PC-3 (cell line): ENCODE data around the gene IQSEC1. TPM values are rescaled to one million over a fixed set of nuclear protein-coding genes. Genes with fewer than 3 reads are reported as not detected.

ENCODE experiments used
- ATAC-seq: fragments of 200-7000 bp; cut with Tn5 transposase; 2 replicates; pipeline ENCODE4 v1.9.1; 2020; ENCODE audit warnings: mild to moderate bottlenecking, moderate library complexity
- BruUV-seq: library from RNA; stranded (reverse); fragments of 400-500 nt; replicated peaks from 2 replicates; lab custom pipeline; 2021; lab: Mats Ljungman, UMichigan
- CTCF ChIA-PET: fragments of 300-600 bp; sonication (Branson Sonifier 250); formaldehyde crosslinking; loops from one replicate; lab custom pipeline; 2022; ENCODE audit warnings: antibody characterized with exemption; lab: Charles Lee
- POLR2A ChIA-PET: fragments of 300-600 bp; sonication (Branson Sonifier 250); formaldehyde crosslinking; loops from one replicate; lab custom pipeline; 2022; ENCODE audit warnings: antibody characterized with exemption; ENCODE audit not compliant: unreplicated experiment; lab: Charles Lee
- DNase-seq: peaks from one replicate; pipeline ENCODE4 v3.0.0-alpha.2; 2015
- H2AFZ ChIP-seq: fragments of 300-600 bp; sonication (generic); 2 replicates; pipeline ENCODE4 v1.6.0; 2016; ENCODE audit warnings: antibody characterized with exemption, low read length
- H3F3A ChIP-seq: fragments of 300-600 bp; sonication (generic); one replicate; pipeline ENCODE4 v1.6.0; 2017; ENCODE audit warnings: antibody characterized with exemption, low read length, control low read depth, mild to moderate bottlenecking; ENCODE audit not compliant: unreplicated experiment
- H3K27ac ChIP-seq: fragments of 300-600 bp; sonication (generic); 2 replicates; pipeline ENCODE4 v1.5.1; 2016; ENCODE audit warnings: mild to moderate bottlenecking, low read length
- H3K27me3 ChIP-seq: fragments of 300-600 bp; sonication (generic); 2 replicates; pipeline ENCODE4 v1.6.1; 2016; ENCODE audit warnings: low read length, mixed read lengths
- H3K36me3 ChIP-seq: fragments of 300-600 bp; sonication (generic); 2 replicates; pipeline ENCODE4 v1.6.1; 2016; ENCODE audit warnings: low read depth, mixed run types, low read length, mixed read lengths
- H3K4me1 ChIP-seq: fragments of 300-600 bp; sonication (generic); 2 replicates; pipeline ENCODE4 v1.5.1; 2016; ENCODE audit warnings: low read length; ENCODE audit not compliant: insufficient read depth
- H3K4me2 ChIP-seq: fragments of 300-600 bp; sonication (generic); 2 replicates; pipeline ENCODE4 v1.6.0; 2016; ENCODE audit warnings: low read length
- H3K4me3 ChIP-seq: fragments of 300-600 bp; sonication (generic); 2 replicates; pipeline ENCODE4 v1.5.1; 2016; ENCODE audit warnings: mild to moderate bottlenecking, low read length, mixed read lengths
- H3K79me2 ChIP-seq: fragments of 300-600 bp; sonication (generic); 2 replicates; pipeline ENCODE4 v1.6.1; 2017; ENCODE audit warnings: low read length, mixed read lengths
- H3K9ac ChIP-seq: fragments of 300-600 bp; sonication (generic); 2 replicates; pipeline ENCODE4 v1.6.0; 2016; ENCODE audit warnings: mild to moderate bottlenecking, low read length
- H3K9me2 ChIP-seq: fragments of 300-600 bp; sonication (generic); replicated peaks from 2 replicates; pipeline ENCODE4 v1.6.1; 2016; ENCODE audit warnings: mixed run types, low read length, mixed read lengths
- H3K9me3 ChIP-seq: fragments of 300-600 bp; sonication (generic); 2 replicates; pipeline ENCODE4 v1.6.1; 2016; ENCODE audit warnings: low read length, mixed read lengths
- H4K20me1 ChIP-seq: fragments of 300-600 bp; sonication (generic); 2 replicates; pipeline ENCODE4 v1.6.1; 2016; ENCODE audit warnings: low read length, mixed read lengths
- CTCF ChIP-seq: fragments of 300-600 bp; sonication (generic); conservative IDR thresholded peaks from 2 replicates; pipeline ENCODE4 v1.5.1; 2017; ENCODE audit warnings: antibody characterized with exemption, low read depth, mild to moderate bottlenecking, low read length
- EZH2 ChIP-seq: fragments of 300-600 bp; sonication (generic); IDR thresholded peaks from one replicate; pipeline ENCODE4 v1.6.1; 2017; ENCODE audit warnings: antibody characterized with exemption, mild to moderate bottlenecking, low read length; ENCODE audit not compliant: unreplicated experiment
- EZH2phosphoT487 ChIP-seq: fragments of 300-600 bp; sonication (generic); IDR thresholded peaks from 2 replicates; pipeline ENCODE4 v1.6.1; 2018; ENCODE audit warnings: mild to moderate bottlenecking, antibody characterized with exemption, low read length, borderline replicate concordance
- intact Hi-C: fragments of 100-400 bp; cut with micrococcal nuclease; formaldehyde crosslinking; loops from 2 replicates; pipeline ENCODE4 v1.9.0; 2023
- total RNA-seq: library from RNA; depleted of rRNA; stranded (reverse); fragments of >200 nt; gene quantifications from 2 replicates; pipeline ENCODE4 v1.2.3, GENCODE V29; 2014

IQSEC1 gene
- total RNA-seq, 1 experiment from 2014 or later, result 37.9 TPM

- Histone ChIP-seq H3K4me1 (peaks cover 27% of the 10 kb centered on the region), H3K79me2 (peaks cover 70% of the 10 kb centered on the region), H3K27me3 (no peaks in the 10 kb centered on the region), H3K36me3 (no peaks in the 10 kb centered on the region), H3K27ac (no peak overlapping the region), H3K4me2 (no peak overlapping the region), H3K9me2 (no peaks in the 10 kb centered on the region), H3K4me3 (no peak overlapping the region), H3K9me3 (no peaks in the 10 kb centered on the region), H3K9ac (no peak overlapping the region), H3F3A (no peaks in the 10 kb centered on the region), H2AFZ (no peak overlapping the region), H4K20me1 (peaks cover 31% of the 10 kb centered on the region; the same call in 1 of the 2 replicates)
- ATAC-seq (no peak), DNase-seq (peak; percentile 21)
- intact Hi-C loops, result no loop called here
- ChIA-PET POLR2A (no interaction called here), CTCF (no interaction called here)
- TF ChIP-seq CTCF, result no peak
- TF ChIP-seq EZH2phosphoT487, result no peak
- TF ChIP-seq EZH2, result no peak
- no TSS peak for BruUV-seq
Observed at GRCh38 chr3:12964711-12965612, 108.3 kb downstream of the IQSEC1 start.

- H3K27ac ChIP-seq, result no peak overlapping the region
- H3K4me2 ChIP-seq, result no peak overlapping the region
- no peaks in the 10 kb centered on the region for H3F3A ChIP-seq
- TF ChIP-seq EZH2, result no peak
- TF ChIP-seq CTCF, result no peak
- TF ChIP-seq EZH2phosphoT487, result no peak
- POLR2A ChIA-PET, result no interaction called here
- no peak overlapping the region for H3K4me3 ChIP-seq
- H3K4me1 ChIP-seq, result peaks cover 27% of the 10 kb centered on the region
- H3K27me3 ChIP-seq, result no peaks in the 10 kb centered on the region
- no peaks in the 10 kb centered on the region for H3K9me2 ChIP-seq
- H4K20me1 ChIP-seq, result peaks cover 31% of the 10 kb centered on the region; the same call in 1 of the 2 replicates
- DNase-seq (no peak), ATAC-seq (no peak)
- no TSS peak for BruUV-seq
- H3K36me3 ChIP-seq, result no peaks in the 10 kb centered on the region
- CTCF ChIA-PET, result no interaction called here
- peaks cover 79% of the 10 kb centered on the region for H3K79me2 ChIP-seq
- H3K9me3 ChIP-seq, result no peaks in the 10 kb centered on the region
- no peak overlapping the region for H3K9ac ChIP-seq
- intact Hi-C loops, result no loop called here
- H2AFZ ChIP-seq, result no peak overlapping the region
Observed at GRCh38 chr3:12963922-12964701, 109.1 kb downstream of the IQSEC1 start.
